Endothelial cell of umbilical vein (primary cell): Measurements from ENCODE around the gene FOXP1. TPM values are rescaled to one million over a fixed set of nuclear protein-coding genes. Genes with fewer than 3 reads are reported as not detected.

Source experiments
- BruUV-seq: library from RNA; stranded (reverse); fragments of 400-500 nt; replicated peaks from 2 replicates; lab custom pipeline; 2021; lab: Mats Ljungman, UMichigan
- CTCF ChIA-PET: fragments of 300-600, 350-600 bp; sonication (Branson Sonifier 250); formaldehyde crosslinking; loops from one replicate; lab custom pipeline; 2021; ENCODE audit warnings: antibody characterized with exemption, inconsistent platforms; lab: Charles Lee
- POLR2A ChIA-PET: fragments of 300-600, 350-600 bp; sonication (Branson Sonifier 250); formaldehyde crosslinking; loops from one replicate; lab custom pipeline; 2021; ENCODE audit warnings: antibody characterized with exemption, inconsistent platforms; lab: Charles Lee
- DNase-seq: peaks from one replicate; pipeline ENCODE4 v3.0.0-alpha.2; 2011; ENCODE audit warnings: low read depth, low spot score
- FAIRE-seq: peaks from 2 replicates; lab custom pipeline; 2011; peaks lifted over from hg19 to GRCh38; lab: Jason Lieb, UNC
- H2AFZ ChIP-seq: 2 replicates; pipeline ENCODE4 v1.6.0; 2012; ENCODE audit warnings: low read depth, low read length, control low read depth, inconsistent platforms
- H3K27ac ChIP-seq: 2 replicates; pipeline ENCODE4 v1.5.1; 2011; ENCODE audit warnings: low read depth, mild to moderate bottlenecking, control low read depth, low read length, moderate library complexity; ENCODE audit not compliant: insufficient read depth
- H3K27me3 ChIP-seq, 2 experiments: 2 replicates each; pipeline versions ENCODE4 v1.6.0 to v1.6.1; 2011; ENCODE audit warnings: low read length in 2 of 2, mixed read lengths in 1 of 2; ENCODE audit not compliant: control insufficient read depth in 2 of 2, insufficient read depth in 2 of 2
- H3K36me3 ChIP-seq, 2 experiments: 2 replicates in 1 of 2; 3 replicates in 1 of 2; pipeline ENCODE4 v1.5.1; 2011; ENCODE audit warnings: low read length in 2 of 2, mild to moderate bottlenecking in 1 of 2, moderate library complexity in 1 of 2; ENCODE audit not compliant: control insufficient read depth in 2 of 2, insufficient read depth in 2 of 2; ENCODE audit errors: extremely low read depth in 1 of 2
- H3K4me1 ChIP-seq: 3 replicates; pipeline ENCODE4 v1.5.1; 2011; ENCODE audit warnings: mild to moderate bottlenecking, low read length; ENCODE audit not compliant: control insufficient read depth, insufficient read depth; ENCODE audit errors: extremely low read depth
- H3K4me2 ChIP-seq: 2 replicates; pipeline ENCODE4 v1.6.1; 2011; ENCODE audit warnings: low read length, control low read depth, mixed read lengths; ENCODE audit not compliant: insufficient read depth
- H3K4me3 ChIP-seq, 3 experiments: fragments of 200-600 bp in 1 of 3; sonication (generic), shearing (Covaris generic) in 1 of 3; replicated peaks in 1 of 3; 2 replicates each; pipeline ENCODE4 v1.5.1; 2011 to 2016; ENCODE audit warnings: control low read depth in 3 of 3, low read length in 3 of 3, mild to moderate bottlenecking in 2 of 3, inconsistent platforms in 1 of 3, low read depth in 1 of 3, moderate library complexity in 1 of 3; ENCODE audit not compliant: insufficient read depth in 1 of 3
- H3K79me2 ChIP-seq: 2 replicates; pipeline ENCODE4 v1.6.0; 2012; ENCODE audit warnings: low read length, inconsistent platforms; ENCODE audit not compliant: control insufficient read depth, insufficient read depth
- H3K9ac ChIP-seq: replicated peaks from 2 replicates; pipeline ENCODE3; 2011; ENCODE audit warnings: low read length, control low read depth; ENCODE audit not compliant: insufficient read depth; ENCODE audit errors: extremely low read depth
- H3K9me1 ChIP-seq: replicated peaks from 3 replicates; pipeline ENCODE4 v1.6.0; 2011; ENCODE audit warnings: mild to moderate bottlenecking, low read length; ENCODE audit not compliant: control insufficient read depth, insufficient read depth; ENCODE audit errors: extremely low read depth
- H3K9me3 ChIP-seq: replicated peaks from 2 replicates; pipeline ENCODE4 v1.5.1; 2012; ENCODE audit warnings: low read length, inconsistent platforms; ENCODE audit not compliant: control insufficient read depth, insufficient read depth
- H4K20me1 ChIP-seq: replicated peaks from 2 replicates; pipeline ENCODE3; 2011; ENCODE audit warnings: mild to moderate bottlenecking, low read length; ENCODE audit not compliant: control insufficient read depth, insufficient read depth; ENCODE audit errors: extremely low read depth
- CTCF ChIP-seq, 2 donors: IDR thresholded peaks; 1 replicate in 1 of 2; 2 replicates in 1 of 2; pipeline ENCODE4 v1.5.1; 2011; ENCODE audit warnings: low read length in 2 of 2, mild to moderate bottlenecking in 2 of 2, moderate library complexity in 2 of 2, control low read depth in 1 of 2, inconsistent platforms in 1 of 2, low read depth in 1 of 2; ENCODE audit not compliant: insufficient read depth in 1 of 2; ENCODE audit errors: extremely low read depth in 1 of 2
- FOS ChIP-seq: IDR thresholded peaks from 2 replicates; pipeline ENCODE4 v1.6.1; 2011; ENCODE audit warnings: mild to moderate bottlenecking, low read length, moderate library complexity, borderline replicate concordance; ENCODE audit not compliant: insufficient read depth
- POLR2A ChIP-seq: IDR thresholded peaks from 2 replicates; pipeline ENCODE4 v1.6.1; 2012; ENCODE audit warnings: low read depth, mild to moderate bottlenecking, control low read depth, low read length
- dilution Hi-C: fragments of 300-500 bp; cut with MboI; formaldehyde crosslinking; loops from one replicate; pipeline ENCODE4 v1.15.0; 2019; ENCODE audit warnings: low sequenced_read_pairs; ENCODE audit not compliant: extremely low pct_ligation_motif_present
- intact Hi-C: fragments of 100-400 bp; cut with micrococcal nuclease; formaldehyde crosslinking; loops from one replicate; pipeline ENCODE4 v1.10.0; 2022
- polyA plus RNA-seq, 4 experiments: library from polyadenylated mRNA; depleted of rRNA in 3 of 4; stranded (reverse) in 3 of 4; unstranded in 1 of 4; fragments of >200 nt; gene quantifications; 2 replicates each; pipeline versions ENCODE4 v1.2.1 to v1.2.3, GENCODE V29; 2011 to 2012; ENCODE audit warnings: missing spikeins in 1 of 4
- total RNA-seq: library from RNA; stranded (reverse); gene quantifications from 2 replicates; pipeline ENCODE4 v1.2.3, GENCODE V29; 2021

Gene FOXP1
- total and polyA plus RNA-seq, 2 donors (not counting 3 experiments of a cell fraction or from before 2014, with no cell fraction given): 41.0 to 107 TPM

- H3K4me2 ChIP-seq: peak overlapping the region; percentile 67
- no peaks in the 10 kb centered on the region for H3K36me3 ChIP-seq
- POLR2A ChIA-PET: interaction anchor here (0.8 kb wide), 1 partner anchor 187 kb away, joined by 3 read pairs; no protein-coding TSS in a partner anchor
- dilution Hi-C loops (no loop called here), intact Hi-C loops (loop anchor here (1.0 to 5.0 kb wide), 4 partner anchors 194 to 602 kb away; no protein-coding TSS in a partner anchor)
- peak overlapping the region; percentile 17 to 76 (median 64) for H3K4me3 ChIP-seq
- no peaks in the 10 kb centered on the region for H3K9me3 ChIP-seq
- peaks cover 14% of the 10 kb centered on the region for H3K79me2 ChIP-seq
- peak overlapping the region; percentile 22 for H2AFZ ChIP-seq
- CTCF ChIA-PET: interaction anchor here (0.7 to 5.1 kb wide), 14 partner anchors 47 to 1034 kb away, joined by 3 to 32 read pairs (median 5); no protein-coding TSS in a partner anchor
- H3K9me1 ChIP-seq: no peaks in the 10 kb centered on the region
- TF ChIP-seq FOS: no peak
- peak; percentile 52 for TF ChIP-seq POLR2A
- DNase-seq (peak; percentile 80), FAIRE-seq (peak; percentile 44)
- no peaks in the 10 kb centered on the region for H3K27me3 ChIP-seq
- BruUV-seq: TSS peak; percentile 46
- H3K4me1 ChIP-seq: peaks cover 35% of the 10 kb centered on the region
- peak overlapping the region; percentile 74 for H3K9ac ChIP-seq
- H4K20me1 ChIP-seq: no peaks in the 10 kb centered on the region
- H3K27ac ChIP-seq: peak overlapping the region; percentile 60
These were observed 975 bp upstream of the FOXP1 start for GRCh38 chr3:71584394-71585011.

GRCh38 chr3:71582612-71583565, 639 bp downstream of the FOXP1 start:
- Histone ChIP-seq H3K9me1 (no peaks in the 10 kb centered on the region), H3K4me1 (peaks cover 51% of the 10 kb centered on the region)
- CTCF ChIA-PET: interaction anchor here (0.6 to 5.1 kb wide), 10 partner anchors 46 to 1032 kb away, joined by 3 to 25 read pairs (median 5); no protein-coding TSS in a partner anchor

More at GRCh38 chr3:71582612-71583565, 639 bp downstream of the FOXP1 start:
- Histone ChIP-seq H3K27ac (peak overlapping the region; percentile 78), H3K9me3 (no peaks in the 10 kb centered on the region), H2AFZ (peak overlapping the region; percentile 92), H3K4me3 (peak overlapping the region; percentile 76 to 91 (median 84)), H4K20me1 (no peaks in the 10 kb centered on the region), H3K27me3 (no peaks in the 10 kb centered on the region), H3K79me2 (peaks cover 14% of the 10 kb centered on the region), H3K36me3 (no peaks in the 10 kb centered on the region), H3K9ac (peak overlapping the region; percentile 88), H3K4me2 (peak overlapping the region; percentile 95)
- TF ChIP-seq CTCF (IDR thresholded peaks at IDR 0.05; ENCODE audit: extremely low read depth in 1 of 2, insufficient read depth in 1 of 2, low read depth in 1 of 2, low read length in 2 of 2): no peak
- TF ChIP-seq POLR2A: peak; percentile 32
- intact Hi-C loops: loop anchor here (1.0 to 5.0 kb wide), 6 partner anchors 139 to 520 kb away; no protein-coding TSS in a partner anchor
- dilution Hi-C loops: no loop called here
- peak; percentile 78 for DNase-seq
- POLR2A ChIA-PET: interaction anchor here (0.7 to 1.2 kb wide), 3 partner anchors 65 to 594 kb away, joined by 3 to 6 read pairs (median 4); no protein-coding TSS in a partner anchor
- no peak for FAIRE-seq
- BruUV-seq: TSS peak; percentile 13
